IPS-20b (cell line): Measurements from ENCODE around the gene SHISAL2B.
A peak's percentile ranks its signal among the peaks of the same experiment; 100 is the strongest.
"Not testable (repeated sequence)": the region's sequence is repeated elsewhere in the genome, so short reads cannot be mapped to it uniquely, and the experiment has no call there.

Experiments used
- H3K27ac ChIP-seq: one replicate; pipeline ENCODE4 v1.5.1; 2013; ENCODE audit warnings: low read length
- H3K27me3 ChIP-seq: 2 replicates; pipeline ENCODE4 v1.6.1; 2013; ENCODE audit warnings: mild to moderate bottlenecking, low read length, inconsistent platforms; ENCODE audit not compliant: insufficient read depth
- H3K36me3 ChIP-seq: 2 replicates; pipeline ENCODE4 v1.6.1; 2013; ENCODE audit warnings: low read depth, mild to moderate bottlenecking, inconsistent platforms, low read length, moderate library complexity; ENCODE audit not compliant: insufficient read depth
- H3K4me1 ChIP-seq: 2 replicates; pipeline ENCODE4 v1.6.1; 2013; ENCODE audit warnings: mild to moderate bottlenecking, control low read depth, inconsistent platforms, low read length, moderate library complexity; ENCODE audit not compliant: insufficient read depth
- H3K4me3 ChIP-seq: 2 replicates; pipeline ENCODE4 v1.5.1; 2013; ENCODE audit warnings: mild to moderate bottlenecking, low read length, inconsistent platforms
- H3K9ac ChIP-seq: 2 replicates; pipeline ENCODE4 v1.6.1; 2013; ENCODE audit warnings: low read depth, mild to moderate bottlenecking, inconsistent platforms, low read length, moderate library complexity
- H3K9me3 ChIP-seq: 2 replicates; pipeline ENCODE4 v1.6.1; 2013; ENCODE audit warnings: mild to moderate bottlenecking, low read depth, low read length, inconsistent platforms; ENCODE audit not compliant: insufficient read depth

SHISAL2B gene

GRCh38 chr5:64690417-64691151, at the start of gene SHISAL2B:
Gene SHISAL2B (plus strand): TSS chr5:64690503. CDS start chr5:64690624, 121 bp downstream.
- no peak within 1 kb of the TSS for H3K27ac ChIP-seq
- H3K4me3 ChIP-seq, result peak within 1 kb of the TSS; percentile 65
- peak within 1 kb of the TSS; percentile 65 for H3K9ac ChIP-seq
- peaks cover 40% of the 10 kb centered on the region for H3K27me3 ChIP-seq
- peaks cover 5% of the 10 kb centered on the region; the same call in 1 of the 2 replicates for H3K9me3 ChIP-seq
- peaks cover 17% of the 10 kb centered on the region; the same call in 1 of the 2 replicates for H3K4me1 ChIP-seq
- peaks cover 2% of the 10 kb centered on the region for H3K36me3 ChIP-seq

GRCh38 chr5:64644831-64645230, 45.5 kb upstream of the SHISAL2B start:
- no peak overlapping the region for H3K9ac ChIP-seq
- no peak overlapping the region for H3K27ac ChIP-seq
- H3K4me3 ChIP-seq, result no peak overlapping the region

GRCh38 chr5:64646169-64646568, 44.1 kb upstream of the SHISAL2B start:
- Histone ChIP-seq H3K9ac (no peak overlapping the region), H3K27me3 (no peaks in the 10 kb centered on the region), H3K4me3 (no peak overlapping the region), H3K4me1 (peaks cover 7% of the 10 kb centered on the region; the same call in 1 of the 2 replicates), H3K9me3 (peaks cover 4% of the 10 kb centered on the region), H3K27ac (no peak overlapping the region), H3K36me3 (no peaks in the 10 kb centered on the region)

More at GRCh38 chr5:64644831-64645230, 45.5 kb upstream of the SHISAL2B start:
- Histone ChIP-seq H3K9me3 (no peaks in the 10 kb centered on the region; the same call in 1 of the 2 replicates), H3K27me3 (no peaks in the 10 kb centered on the region), H3K4me1 (peaks cover 7% of the 10 kb centered on the region; the same call in 1 of the 2 replicates), H3K36me3 (no peaks in the 10 kb centered on the region)

- Histone ChIP-seq H3K9me3 (peaks cover 4% of the 10 kb centered on the region), H3K36me3 (no peaks in the 10 kb centered on the region), H3K4me1 (peaks cover 7% of the 10 kb centered on the region; the same call in 1 of the 2 replicates), H3K9ac (no peak overlapping the region), H3K27ac (no peak overlapping the region), H3K27me3 (no peaks in the 10 kb centered on the region), H3K4me3 (no peak overlapping the region)
These were observed 40.8 kb upstream of the SHISAL2B start for GRCh38 chr5:64649512-64649911.

- Histone ChIP-seq H3K27ac (no peak overlapping the region), H3K9me3 (peaks cover 8% of the 10 kb centered on the region), H3K4me1 (no peaks in the 10 kb centered on the region), H3K36me3 (no peaks in the 10 kb centered on the region), H3K9ac (no peak overlapping the region), H3K27me3 (no peaks in the 10 kb centered on the region), H3K4me3 (no peak overlapping the region)
These were observed 36.3 kb upstream of the SHISAL2B start for GRCh38 chr5:64653766-64654560.

GRCh38 chr5:64654561-64654938, 35.8 kb upstream of the SHISAL2B start:
- Histone ChIP-seq H3K36me3 (no peaks in the 10 kb centered on the region), H3K4me3 (no peak overlapping the region), H3K4me1 (no peaks in the 10 kb centered on the region), H3K27ac (no peak overlapping the region), H3K9me3 (peaks cover 8% of the 10 kb centered on the region), H3K9ac (no peak overlapping the region), H3K27me3 (no peaks in the 10 kb centered on the region)

- H3K27ac ChIP-seq, result no peak overlapping the region
- H3K4me3 ChIP-seq, result no peak overlapping the region
- H3K9ac ChIP-seq, result no peak overlapping the region
- no peaks in the 10 kb centered on the region for H3K36me3 ChIP-seq
- no peaks in the 10 kb centered on the region for H3K27me3 ChIP-seq
- peaks cover 8% of the 10 kb centered on the region for H3K9me3 ChIP-seq
- H3K4me1 ChIP-seq, result no peaks in the 10 kb centered on the region
These were observed 34.7 kb upstream of the SHISAL2B start for GRCh38 chr5:64655596-64655995.

- Histone ChIP-seq H3K36me3 (no peaks in the 10 kb centered on the region), H3K9me3 (peaks cover 4% of the 10 kb centered on the region; the same call in 1 of the 2 replicates), H3K4me3 (no peak overlapping the region)
These were observed 31.0 kb upstream of the SHISAL2B start for GRCh38 chr5:64659289-64659688.

GRCh38 chr5:64663181-64663580, 27.1 kb upstream of the SHISAL2B start:
- not testable (repeated sequence) for H3K9ac ChIP-seq, H3K27ac ChIP-seq, H3K9me3 ChIP-seq, H3K4me3 ChIP-seq, H3K27me3 ChIP-seq, H3K4me1 ChIP-seq, H3K36me3 ChIP-seq

More at GRCh38 chr5:64659289-64659688, 31.0 kb upstream of the SHISAL2B start:
- Histone ChIP-seq H3K27ac (no peak overlapping the region), H3K9ac (no peak overlapping the region), H3K4me1 (no peaks in the 10 kb centered on the region), H3K27me3 (no peaks in the 10 kb centered on the region)

GRCh38 chr5:64665243-64665642, 25.1 kb upstream of the SHISAL2B start:
- no peak overlapping the region for H3K9ac ChIP-seq

GRCh38 chr5:64666078-64666477, 24.2 kb upstream of the SHISAL2B start:
- Histone ChIP-seq H3K27me3 (no peaks in the 10 kb centered on the region), H3K9me3 (no peaks in the 10 kb centered on the region), H3K27ac (no peak overlapping the region), H3K4me1 (0 out of 2 replicates have a peak, but pooled peaks cover 3% of the 10 kb centered on the region), H3K36me3 (no peaks in the 10 kb centered on the region), H3K9ac (no peak overlapping the region), H3K4me3 (no peak overlapping the region)

More at GRCh38 chr5:64665243-64665642, 25.1 kb upstream of the SHISAL2B start:
- H3K4me3 ChIP-seq, result no peak overlapping the region
- no peaks in the 10 kb centered on the region for H3K9me3 ChIP-seq
- 0 out of 2 replicates have a peak, but pooled peaks cover 3% of the 10 kb centered on the region for H3K4me1 ChIP-seq
- no peaks in the 10 kb centered on the region for H3K27me3 ChIP-seq
- H3K36me3 ChIP-seq, result no peaks in the 10 kb centered on the region
- H3K27ac ChIP-seq, result no peak overlapping the region
